ENCODE results near the gene THAP6. TPM values are rescaled to one million over a fixed set of nuclear protein-coding genes. Genes with fewer than 3 reads are reported as not detected.

Gene THAP6
- total RNA-seq, 1 experiment from 2014 or later = 16.7 TPM

GRCh38 chr4:75512386-75513211, 1.7 kb upstream of the THAP6 start:
- peak overlapping the region; percentile 95; the same call in 1 of the 2 replicates for H3K4me3 ChIP-seq
- ChIA-PET POLR2A (ENCODE audit: unreplicated experiment) (interaction anchor here (0.6 kb wide), 1 partner anchor 49 kb away, joined by 4 read pairs; no protein-coding TSS in a partner anchor), CTCF (interaction anchor here (0.7 kb wide), 1 partner anchor 336 kb away, joined by 7 read pairs; no protein-coding TSS in a partner anchor)
- intact Hi-C loops (cut with micrococcal nuclease; ENCODE audit: unreplicated experiment) = loop anchor here (5.0 kb wide), 1 partner anchor 45 kb away; the partner anchor contains the start of gene ODAPH
- no peak overlapping the region for H3K27ac ChIP-seq
- peaks cover 8% of the 10 kb centered on the region; the same call in 1 of the 2 replicates for H3F3A ChIP-seq (ENCODE audit: insufficient read depth, low read depth)
- DNase-seq = no peak
- peaks cover 6% of the 10 kb centered on the region; the same call in 1 of the 2 replicates for H3K36me3 ChIP-seq (ENCODE audit: low read depth)
- H3K27me3 ChIP-seq (ENCODE audit: insufficient read depth, low read depth) = no peaks in the 10 kb centered on the region
- H3K79me2 ChIP-seq (ENCODE audit: low read depth) = peaks cover 61% of the 10 kb centered on the region
- peak overlapping the region; percentile 100; the same call in 1 of the 2 replicates for H2AFZ ChIP-seq
- no TSS peak for BruUV-seq (replicated peaks)
- TF ChIP-seq EZH2 (IDR thresholded peaks at IDR 0.05; ENCODE audit: low read depth) (no peak), CTCF (conservative IDR thresholded peaks at IDR 0.05) (no peak)
- peaks cover 29% of the 10 kb centered on the region for H3K4me1 ChIP-seq (replicated peaks; ENCODE audit: insufficient read depth)
- no peaks in the 10 kb centered on the region for H4K20me1 ChIP-seq (ENCODE audit: insufficient read depth)
- peak overlapping the region; percentile 96 for H3K4me2 ChIP-seq
- no peaks in the 10 kb centered on the region for H3K9me2 ChIP-seq (ENCODE audit: insufficient read depth)
- H3K9me3 ChIP-seq (ENCODE audit: insufficient read depth, low read depth) = no peaks in the 10 kb centered on the region

- intact Hi-C loops (cut with micrococcal nuclease; ENCODE audit: unreplicated experiment) = loop anchor here (5.0 kb wide), 1 partner anchor 44 kb away; the partner anchor contains the start of gene ODAPH
- Histone ChIP-seq H3K9me3 (ENCODE audit: insufficient read depth, low read depth) (no peaks in the 10 kb centered on the region), H3K4me1 (replicated peaks; ENCODE audit: insufficient read depth) (peaks cover 29% of the 10 kb centered on the region), H4K20me1 (ENCODE audit: insufficient read depth) (no peaks in the 10 kb centered on the region), H3F3A (ENCODE audit: insufficient read depth, low read depth) (peaks cover 8% of the 10 kb centered on the region; the same call in 1 of the 2 replicates), H3K79me2 (ENCODE audit: low read depth) (peaks cover 61% of the 10 kb centered on the region), H3K27ac (peak overlapping the region; percentile 81), H2AFZ (peak overlapping the region; percentile 100), H3K9me2 (ENCODE audit: insufficient read depth) (no peaks in the 10 kb centered on the region), H3K36me3 (ENCODE audit: low read depth) (peaks cover 10% of the 10 kb centered on the region; the same call in 1 of the 2 replicates), H3K4me3 (peak overlapping the region; percentile 95), H3K4me2 (peak overlapping the region; percentile 96), H3K27me3 (ENCODE audit: insufficient read depth, low read depth) (no peaks in the 10 kb centered on the region)
- DNase-seq = no peak
- ChIA-PET POLR2A (ENCODE audit: unreplicated experiment) (interaction anchor here (0.6 kb wide), 1 partner anchor 48 kb away, joined by 4 read pairs; no protein-coding TSS in a partner anchor), CTCF (no interaction called here)
- TF ChIP-seq EZH2 (IDR thresholded peaks at IDR 0.05; ENCODE audit: low read depth) = no peak
- TF ChIP-seq CTCF (conservative IDR thresholded peaks at IDR 0.05) = no peak
- no TSS peak for BruUV-seq (replicated peaks)
These were observed 645 bp upstream of the THAP6 start for GRCh38 chr4:75513526-75514130.

- Histone ChIP-seq H3K79me2 (ENCODE audit: low read depth) (peaks cover 54% of the 10 kb centered on the region), H3K36me3 (ENCODE audit: low read depth) (peaks cover 10% of the 10 kb centered on the region; the same call in 1 of the 2 replicates), H3K9me2 (ENCODE audit: insufficient read depth) (no peaks in the 10 kb centered on the region), H3K4me3 (peak overlapping the region; percentile 95), H3K27ac (peak overlapping the region; percentile 81), H3F3A (ENCODE audit: insufficient read depth, low read depth) (peaks cover 8% of the 10 kb centered on the region; the same call in 1 of the 2 replicates), H3K9me3 (ENCODE audit: insufficient read depth, low read depth) (no peaks in the 10 kb centered on the region), H3K4me1 (replicated peaks; ENCODE audit: insufficient read depth) (peaks cover 29% of the 10 kb centered on the region), H3K27me3 (ENCODE audit: insufficient read depth, low read depth) (no peaks in the 10 kb centered on the region), H4K20me1 (ENCODE audit: insufficient read depth) (no peaks in the 10 kb centered on the region), H2AFZ (peak overlapping the region; percentile 100), H3K4me2 (peak overlapping the region; percentile 96)
- no peak for DNase-seq
- TF ChIP-seq EZH2 (IDR thresholded peaks at IDR 0.05; ENCODE audit: low read depth) (no peak), CTCF (conservative IDR thresholded peaks at IDR 0.05) (no peak)
- ChIA-PET POLR2A (ENCODE audit: unreplicated experiment) (interaction anchor here (0.5 to 0.7 kb wide), 3 partner anchors 161 to 1927 kb away, joined by 3 to 4 read pairs (median 3); no protein-coding TSS in a partner anchor), CTCF (interaction anchor here (0.6 kb wide), 1 partner anchor 28 kb away, joined by 3 read pairs; no protein-coding TSS in a partner anchor)
- no TSS peak for BruUV-seq (replicated peaks)
- intact Hi-C loops (cut with micrococcal nuclease; ENCODE audit: unreplicated experiment) = loop anchor here (5.0 kb wide), 1 partner anchor 42 kb away; the partner anchor contains the start of gene ODAPH
These were observed 808 bp downstream of the THAP6 start for GRCh38 chr4:75514949-75515612.

All from PC-9 (cell line).